ENCODE measurements around the gene IRX2.
A peak's percentile ranks its signal among the peaks of the same experiment; 100 is the strongest.

The IRX2 gene

DNA sequence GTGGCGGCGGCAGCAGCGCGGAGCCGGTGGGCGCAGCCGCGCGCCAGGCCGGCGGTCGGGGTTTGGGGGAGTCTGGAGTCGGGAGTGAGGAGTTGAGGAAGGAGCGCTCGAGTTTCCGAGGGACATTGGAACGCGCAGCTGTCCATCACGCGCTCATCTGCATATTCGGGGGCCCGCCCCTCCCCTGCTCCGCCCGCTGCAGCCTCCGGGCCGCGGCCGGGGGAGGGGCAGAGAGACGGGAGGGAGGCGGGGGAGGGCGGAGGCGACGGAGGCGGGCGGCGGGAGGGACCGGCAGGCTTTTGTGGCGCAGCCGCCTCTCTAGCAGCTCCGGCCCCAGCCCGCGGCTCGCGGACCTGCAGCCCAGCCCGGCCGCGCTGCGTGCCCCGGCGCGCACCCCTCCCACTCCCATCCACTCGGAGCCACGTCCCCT is at the start of gene IRX2:
TSS of gene IRX2 (minus strand) at position 86 of the 430 bp plus-strand sequence. CDS start 264 bp downstream, outside the sequence.
- H3K4me1 ChIP-seq (ENCODE audit: insufficient read depth, poor library complexity, severe bottlenecking): peaks cover 6% of the 10 kb centered on the region
- H3K27me3 ChIP-seq (ENCODE audit: insufficient read depth, poor library complexity, severe bottlenecking): no peaks in the 10 kb centered on the region
- peak; percentile 98 for DNase-seq (ENCODE audit: low spot score)
- no peaks in the 10 kb centered on the region for H3K9me3 ChIP-seq (ENCODE audit: severe bottlenecking)
- ATAC-seq (ENCODE audit: low read depth): peak; percentile 80
- peak within 1 kb of the TSS; percentile 99 for H3K4me3 ChIP-seq (ENCODE audit: severe bottlenecking)
- TF ChIP-seq, protein P1, sequence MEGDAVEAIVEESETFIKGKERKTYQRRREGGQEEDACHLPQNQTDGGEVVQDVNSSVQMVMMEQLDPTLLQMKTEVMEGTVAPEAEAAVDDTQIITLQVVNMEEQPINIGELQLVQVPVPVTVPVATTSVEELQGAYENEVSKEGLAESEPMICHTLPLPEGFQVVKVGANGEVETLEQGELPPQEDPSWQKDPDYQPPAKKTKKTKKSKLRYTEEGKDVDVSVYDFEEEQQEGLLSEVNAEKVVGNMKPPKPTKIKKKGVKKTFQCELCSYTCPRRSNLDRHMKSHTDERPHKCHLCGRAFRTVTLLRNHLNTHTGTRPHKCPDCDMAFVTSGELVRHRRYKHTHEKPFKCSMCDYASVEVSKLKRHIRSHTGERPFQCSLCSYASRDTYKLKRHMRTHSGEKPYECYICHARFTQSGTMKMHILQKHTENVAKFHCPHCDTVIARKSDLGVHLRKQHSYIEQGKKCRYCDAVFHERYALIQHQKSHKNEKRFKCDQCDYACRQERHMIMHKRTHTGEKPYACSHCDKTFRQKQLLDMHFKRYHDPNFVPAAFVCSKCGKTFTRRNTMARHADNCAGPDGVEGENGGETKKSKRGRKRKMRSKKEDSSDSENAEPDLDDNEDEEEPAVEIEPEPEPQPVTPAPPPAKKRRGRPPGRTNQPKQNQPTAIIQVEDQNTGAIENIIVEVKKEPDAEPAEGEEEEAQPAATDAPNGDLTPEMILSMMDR (IDR thresholded peaks at IDR 0.05; ENCODE audit: poor library complexity, severe bottlenecking): no peak
- peak within 1 kb of the TSS; percentile 73 for H3K27ac ChIP-seq (ENCODE audit: poor library complexity, severe bottlenecking)
- H3K36me3 ChIP-seq (ENCODE audit: low read depth): peaks cover 25% of the 10 kb centered on the region

DNA sequence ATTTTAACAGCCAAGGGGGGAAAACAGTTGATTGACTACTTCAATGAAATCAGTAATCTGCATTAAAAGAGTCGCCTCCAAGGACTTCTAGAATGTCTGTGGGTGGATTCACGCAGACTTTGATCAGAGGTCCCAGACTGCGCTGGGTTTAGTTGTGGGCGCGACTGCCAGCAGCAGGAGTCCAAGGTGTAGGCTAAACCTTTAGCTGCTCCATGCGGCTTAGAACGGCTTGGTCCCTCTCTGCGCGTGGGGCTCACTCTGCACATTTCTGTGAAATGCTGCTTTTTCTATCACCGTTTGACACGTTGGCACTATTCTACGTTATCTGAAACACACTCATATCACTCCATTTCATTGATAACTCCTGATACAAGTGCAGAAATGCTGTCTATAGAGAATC is 48.6 kb upstream of the IRX2 start:
- Histone ChIP-seq H3K36me3 (ENCODE audit: low read depth) (no peaks in the 10 kb centered on the region), H3K27ac (ENCODE audit: poor library complexity, severe bottlenecking) (no peak overlapping the region), H3K9me3 (ENCODE audit: severe bottlenecking) (no peaks in the 10 kb centered on the region), H3K4me3 (ENCODE audit: severe bottlenecking) (no peak overlapping the region), H3K27me3 (ENCODE audit: insufficient read depth, poor library complexity, severe bottlenecking) (no peaks in the 10 kb centered on the region), H3K4me1 (ENCODE audit: insufficient read depth, poor library complexity, severe bottlenecking) (peaks cover 13% of the 10 kb centered on the region)
- no peak for DNase-seq (ENCODE audit: low spot score)
- TF ChIP-seq, protein P1 (IDR thresholded peaks at IDR 0.05; ENCODE audit: poor library complexity, severe bottlenecking): no peak
- ATAC-seq (ENCODE audit: low read depth): no peak

DNA sequence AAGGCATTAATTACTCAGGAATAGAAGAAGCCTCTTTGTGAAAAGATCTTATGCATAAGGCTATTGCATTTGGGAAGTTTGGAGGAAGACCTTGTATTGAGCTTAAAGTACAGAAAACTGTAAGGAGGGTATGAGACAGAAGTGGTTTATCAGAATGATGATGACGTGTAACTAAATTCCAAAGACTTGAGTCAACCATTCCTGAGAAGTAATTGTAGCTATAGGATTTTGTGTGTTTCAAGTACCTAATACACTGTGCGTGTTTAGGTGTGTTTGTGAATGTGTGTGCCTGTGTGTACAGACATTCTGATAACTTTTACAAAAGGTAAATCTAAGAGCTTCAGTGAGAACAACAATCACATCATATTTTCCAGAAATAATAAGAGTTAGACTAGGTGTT is 46.5 kb upstream of the IRX2 start:
- TF ChIP-seq, protein P1 (IDR thresholded peaks at IDR 0.05; ENCODE audit: poor library complexity, severe bottlenecking): no peak
- peaks cover 5% of the 10 kb centered on the region for H3K9me3 ChIP-seq (ENCODE audit: severe bottlenecking)

DNA sequence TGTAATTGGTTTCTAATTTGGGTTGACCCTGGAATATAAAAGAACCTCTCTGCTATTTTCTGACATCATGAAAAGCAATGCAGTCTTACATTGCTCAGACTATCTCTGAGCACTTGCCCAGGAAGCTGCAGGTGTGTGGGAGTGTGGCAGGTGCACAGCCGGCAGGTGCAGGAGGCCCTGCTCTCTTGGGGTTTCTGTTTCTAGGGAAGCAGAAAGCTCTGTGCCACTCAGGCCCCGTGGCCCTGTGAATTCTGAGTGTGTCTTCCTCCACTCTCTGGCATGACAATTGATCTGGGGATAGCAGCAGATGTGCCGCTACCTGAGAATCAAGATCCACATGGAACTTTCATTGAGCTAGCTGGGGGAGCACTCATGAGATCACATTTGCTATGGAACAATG is 45.7 kb upstream of the IRX2 start:
- H3K4me3 ChIP-seq (ENCODE audit: severe bottlenecking): no peak overlapping the region
- H3K27ac ChIP-seq (ENCODE audit: poor library complexity, severe bottlenecking): no peak overlapping the region
- DNase-seq (ENCODE audit: low spot score): no peak
- TF ChIP-seq, protein P1 (IDR thresholded peaks at IDR 0.05; ENCODE audit: poor library complexity, severe bottlenecking): no peak
- no peaks in the 10 kb centered on the region for H3K36me3 ChIP-seq (ENCODE audit: low read depth)
- ATAC-seq (ENCODE audit: low read depth): no peak; the same call in 2 of the 3 replicates
- peaks cover 9% of the 10 kb centered on the region for H3K4me1 ChIP-seq (ENCODE audit: insufficient read depth, poor library complexity, severe bottlenecking)
- no peaks in the 10 kb centered on the region for H3K27me3 ChIP-seq (ENCODE audit: insufficient read depth, poor library complexity, severe bottlenecking)
- peaks cover 5% of the 10 kb centered on the region for H3K9me3 ChIP-seq (ENCODE audit: severe bottlenecking)

More for the DNA sequence above, 46.5 kb upstream of the IRX2 start:
- no peaks in the 10 kb centered on the region for H3K36me3 ChIP-seq (ENCODE audit: low read depth)
- DNase-seq (ENCODE audit: low spot score) (no peak), ATAC-seq (ENCODE audit: low read depth) (peak; percentile 92)
- H3K4me1 ChIP-seq (ENCODE audit: insufficient read depth, poor library complexity, severe bottlenecking): peaks cover 13% of the 10 kb centered on the region
- no peak overlapping the region for H3K4me3 ChIP-seq (ENCODE audit: severe bottlenecking)
- no peak overlapping the region for H3K27ac ChIP-seq (ENCODE audit: poor library complexity, severe bottlenecking)
- no peaks in the 10 kb centered on the region for H3K27me3 ChIP-seq (ENCODE audit: insufficient read depth, poor library complexity, severe bottlenecking)

DNA sequence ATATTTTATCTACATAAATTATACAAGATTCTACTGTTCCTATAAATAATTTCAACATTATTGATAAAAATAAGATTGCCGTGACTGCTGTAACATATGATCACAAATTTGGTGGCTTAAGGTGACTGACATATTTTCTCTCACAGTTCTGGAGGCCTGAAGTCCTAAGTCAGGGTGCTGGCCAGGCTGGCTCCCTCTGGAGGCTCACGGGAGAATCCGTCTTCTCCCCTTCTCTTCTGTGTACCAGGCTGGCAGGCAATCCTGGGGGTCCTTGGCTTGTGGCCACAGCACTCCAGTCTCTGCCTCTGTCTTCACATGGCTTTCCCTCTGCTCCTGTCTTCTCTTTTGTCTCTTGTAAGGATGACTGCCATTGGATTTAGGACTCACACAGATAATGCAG is 31.7 kb upstream of the IRX2 start:
- no peaks in the 10 kb centered on the region for H3K36me3 ChIP-seq (ENCODE audit: low read depth)
- TF ChIP-seq, protein P1 (IDR thresholded peaks at IDR 0.05; ENCODE audit: poor library complexity, severe bottlenecking): peak; percentile 57
- no peak for ATAC-seq (ENCODE audit: low read depth)
- no peak overlapping the region for H3K27ac ChIP-seq (ENCODE audit: poor library complexity, severe bottlenecking)
- H3K4me3 ChIP-seq (ENCODE audit: severe bottlenecking): no peak overlapping the region
- H3K4me1 ChIP-seq (ENCODE audit: insufficient read depth, poor library complexity, severe bottlenecking): peaks cover 24% of the 10 kb centered on the region
- H3K9me3 ChIP-seq (ENCODE audit: severe bottlenecking): no peaks in the 10 kb centered on the region
- no peak for DNase-seq (ENCODE audit: low spot score)
- no peaks in the 10 kb centered on the region for H3K27me3 ChIP-seq (ENCODE audit: insufficient read depth, poor library complexity, severe bottlenecking)
